ENCODE results near the gene AGTR1.

DNA sequence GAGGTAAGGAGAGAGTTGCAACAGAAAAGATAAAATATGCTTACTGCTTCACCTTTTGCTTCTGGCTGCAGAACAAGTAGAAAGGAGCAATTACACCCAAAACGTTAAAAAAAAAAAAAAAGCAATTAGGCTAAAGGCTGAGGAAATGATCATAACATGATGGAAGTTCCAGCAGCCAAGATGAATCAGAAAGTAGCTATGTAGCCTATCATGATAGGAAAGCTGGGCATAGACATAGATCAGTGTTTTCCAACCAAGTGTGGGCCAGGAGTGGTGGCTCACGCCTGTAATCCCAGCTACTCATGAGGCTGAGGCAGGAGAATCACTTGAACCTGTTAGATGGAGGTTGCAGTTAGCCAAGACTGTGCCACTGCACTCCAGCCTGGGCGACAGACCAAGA, 52.6 kb downstream of the AGTR1 start:
- TF ChIP-seq POLR2A (IDR thresholded peaks at IDR 0.05; ENCODE audit: low read depth, low read length) = no peak
- TF ChIP-seq, protein P1, sequence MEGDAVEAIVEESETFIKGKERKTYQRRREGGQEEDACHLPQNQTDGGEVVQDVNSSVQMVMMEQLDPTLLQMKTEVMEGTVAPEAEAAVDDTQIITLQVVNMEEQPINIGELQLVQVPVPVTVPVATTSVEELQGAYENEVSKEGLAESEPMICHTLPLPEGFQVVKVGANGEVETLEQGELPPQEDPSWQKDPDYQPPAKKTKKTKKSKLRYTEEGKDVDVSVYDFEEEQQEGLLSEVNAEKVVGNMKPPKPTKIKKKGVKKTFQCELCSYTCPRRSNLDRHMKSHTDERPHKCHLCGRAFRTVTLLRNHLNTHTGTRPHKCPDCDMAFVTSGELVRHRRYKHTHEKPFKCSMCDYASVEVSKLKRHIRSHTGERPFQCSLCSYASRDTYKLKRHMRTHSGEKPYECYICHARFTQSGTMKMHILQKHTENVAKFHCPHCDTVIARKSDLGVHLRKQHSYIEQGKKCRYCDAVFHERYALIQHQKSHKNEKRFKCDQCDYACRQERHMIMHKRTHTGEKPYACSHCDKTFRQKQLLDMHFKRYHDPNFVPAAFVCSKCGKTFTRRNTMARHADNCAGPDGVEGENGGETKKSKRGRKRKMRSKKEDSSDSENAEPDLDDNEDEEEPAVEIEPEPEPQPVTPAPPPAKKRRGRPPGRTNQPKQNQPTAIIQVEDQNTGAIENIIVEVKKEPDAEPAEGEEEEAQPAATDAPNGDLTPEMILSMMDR (IDR thresholded peaks at IDR 0.05; ENCODE audit: extremely low read depth in 1 of 2, insufficient read depth in 1 of 2, low read depth in 1 of 2, low read length in 2 of 2) = no peak
- no peak for TF ChIP-seq EZH2 (IDR thresholded peaks at IDR 0.05; ENCODE audit: borderline replicate concordance, low read depth, low read length, severe bottlenecking)
- no peak for TF ChIP-seq GATA2 (IDR thresholded peaks at IDR 0.05; ENCODE audit: insufficient read depth, insufficient read length, low read depth, low read length)
- TF ChIP-seq POLR2AphosphoS5 (IDR thresholded peaks at IDR 0.05; ENCODE audit: insufficient read depth, low read depth, low read length) = no peak
- no peak for TF ChIP-seq FOS (IDR thresholded peaks at IDR 0.05; ENCODE audit: borderline replicate concordance, insufficient read depth, low read length)

All from endothelial cell of umbilical vein (primary cell).